SK-N-SH (cell line): ENCODE results near the gene TSPAN12. TPM values are rescaled to one million over a fixed set of nuclear protein-coding genes. Genes with fewer than 3 reads are reported as not detected.
A peak's percentile ranks its signal among the peaks of the same experiment; 100 is the strongest.
"Not testable (repeated sequence)": the region's sequence is repeated elsewhere in the genome, so short reads cannot be mapped to it uniquely, and the experiment has no call there.

Source experiments
- CTCF ChIA-PET: fragments of 300-600, 350-600 bp; formaldehyde crosslinking; extraction: SDS; loops from one replicate; lab custom pipeline; 2021; lab: Yijun Ruan, JAX
- POLR2A ChIA-PET: fragments of 350-600 bp; sonication (Branson Sonifier 250); formaldehyde crosslinking; extraction: SDS; loops from one replicate; lab custom pipeline; 2020; ENCODE audit warnings: antibody characterized with exemption, inconsistent platforms; lab: Yijun Ruan, JAX
- DNase-seq: peaks from one replicate; pipeline ENCODE4 v3.0.0; 2012
- H2AFZ ChIP-seq: fragments of 200-600 bp; sonication (generic); 2 replicates; pipeline ENCODE4 v1.8.1; 2016; ENCODE audit warnings: antibody characterized with exemption, mild to moderate bottlenecking, low read depth
- H3F3A ChIP-seq: fragments of 200-600 bp; sonication (generic); replicated peaks from 2 replicates; pipeline ENCODE3; 2016; ENCODE audit warnings: antibody characterized with exemption, mild to moderate bottlenecking; ENCODE audit not compliant: insufficient read depth
- H3K27ac ChIP-seq, 2 experiments: fragments of 200-500 bp in 1 of 2; fragments of 200-600 bp in 1 of 2; sonication (Bioruptor generic) in 1 of 2; sonication (generic), shearing (Covaris generic) in 1 of 2; 2 replicates each; pipeline versions ENCODE4 v1.5.1 to v1.6.1; 2014 to 2016; ENCODE audit warnings: low read depth in 2 of 2, inconsistent platforms in 1 of 2, low read length in 1 of 2, mild to moderate bottlenecking in 1 of 2, mixed read lengths in 1 of 2
- H3K27me3 ChIP-seq: fragments of 200-600 bp; sonication (generic), shearing (Covaris generic); 2 replicates; pipeline ENCODE4 v1.6.1; 2016; ENCODE audit warnings: mixed run types; ENCODE audit not compliant: insufficient read depth
- H3K36me3 ChIP-seq, 2 experiments: fragments of 200-500 bp in 1 of 2; fragments of 200-600 bp in 1 of 2; sonication (Bioruptor generic) in 1 of 2; sonication (generic) in 1 of 2; replicated peaks in 1 of 2; 2 replicates each; pipeline versions ENCODE3 to v1.5.1; 2014 to 2016; ENCODE audit warnings: low read length in 1 of 2, mild to moderate bottlenecking in 1 of 2; ENCODE audit not compliant: insufficient read depth in 2 of 2, control insufficient read depth in 1 of 2
- H3K4me1 ChIP-seq, 2 experiments: fragments of 200-500 bp in 1 of 2; fragments of 200-600 bp in 1 of 2; sonication (Bioruptor generic) in 1 of 2; sonication (generic), shearing (Covaris generic) in 1 of 2; 2 replicates each; pipeline versions ENCODE4 v1.5.1 to v1.6.1; 2014 to 2016; ENCODE audit warnings: low read depth in 1 of 2, low read length in 1 of 2, mixed run types in 1 of 2; ENCODE audit not compliant: insufficient read depth in 2 of 2, control insufficient read depth in 1 of 2
- H3K4me2 ChIP-seq: fragments of 200-600 bp; sonication (generic), shearing (Covaris generic); 2 replicates; pipeline ENCODE4 v1.6.1; 2017; ENCODE audit warnings: mixed run types
- H3K4me3 ChIP-seq, 2 experiments: fragments of 200-500 bp in 1 of 2; fragments of 200-600 bp in 1 of 2; sonication (Bioruptor generic) in 1 of 2; sonication (generic), shearing (Covaris generic) in 1 of 2; 2 replicates each; pipeline versions ENCODE4 v1.5.1 to v1.8.1; 2014 to 2016; ENCODE audit warnings: low read depth in 2 of 2, inconsistent platforms in 1 of 2, low read length in 1 of 2, mild to moderate bottlenecking in 1 of 2, mixed read lengths in 1 of 2, moderate library complexity in 1 of 2
- H3K79me2 ChIP-seq: fragments of 200-600 bp; sonication (generic); 2 replicates; pipeline ENCODE4 v1.8.1; 2017; ENCODE audit warnings: mild to moderate bottlenecking; ENCODE audit not compliant: insufficient read depth
- H3K9ac ChIP-seq: fragments of 200-600 bp; sonication (generic); 2 replicates; pipeline ENCODE4 v1.6.1; 2017; ENCODE audit warnings: mixed run types
- H3K9me2 ChIP-seq: fragments of 200-600 bp; sonication (generic); 2 replicates; pipeline ENCODE4 v1.6.1; 2017; ENCODE audit warnings: mixed run types
- H3K9me3 ChIP-seq: fragments of 200-600 bp; sonication (generic); 2 replicates; pipeline ENCODE4 v1.6.1; 2017; ENCODE audit warnings: mixed run types, mild to moderate bottlenecking, moderate library complexity
- H4K20me1 ChIP-seq: fragments of 200-600 bp; sonication (generic); 2 replicates; pipeline ENCODE4 v1.6.1; 2017; ENCODE audit warnings: mild to moderate bottlenecking, mixed run types; ENCODE audit not compliant: insufficient read depth
- CHD2 ChIP-seq: fragments of 150-350 bp; IDR thresholded peaks from 2 replicates; pipeline ENCODE4 v1.6.1; 2018; ENCODE audit warnings: low read length; ENCODE audit not compliant: partially characterized antibody
- ELF1 ChIP-seq: IDR thresholded peaks from 2 replicates; pipeline ENCODE4 v1.4.0; 2012
- EZH2phosphoT487 ChIP-seq: fragments of 200-600 bp; sonication (generic); IDR thresholded peaks from 2 replicates; pipeline ENCODE4 v1.6.1; 2017; ENCODE audit warnings: low read depth, mixed run types, mild to moderate bottlenecking, antibody characterized with exemption, moderate library complexity, borderline replicate concordance
- FOXJ3 ChIP-seq: sonication (generic); formaldehyde crosslinking; IDR thresholded peaks from 2 replicates; pipeline ENCODE4 v1.5.1; 2020; ENCODE audit warnings: mild to moderate bottlenecking, missing genetic modification reagents
- GABPA ChIP-seq: IDR thresholded peaks from 2 replicates; pipeline ENCODE4 v1.4.0; 2012; ENCODE audit warnings: low read depth, mild to moderate bottlenecking
- JUND ChIP-seq: IDR thresholded peaks from 2 replicates; pipeline ENCODE4 v1.4.0; 2012
- NRF1 ChIP-seq: IDR thresholded peaks from 2 replicates; pipeline ENCODE4 v1.6.1; 2012; ENCODE audit warnings: low read depth, mild to moderate bottlenecking, low read length
- POLR2AphosphoS5 ChIP-seq: IDR thresholded peaks from 2 replicates; pipeline ENCODE4 v1.6.1; 2012; ENCODE audit warnings: low read depth, low read length
- RAD21 ChIP-seq: IDR thresholded peaks from 2 replicates; pipeline ENCODE4 v1.6.1; 2012; ENCODE audit warnings: mild to moderate bottlenecking, low read length
- RFX5 ChIP-seq: IDR thresholded peaks from 2 replicates; pipeline ENCODE4 v1.6.1; 2012; ENCODE audit warnings: mild to moderate bottlenecking, improper control_type of control experiment, low read length
- RXRA ChIP-seq: IDR thresholded peaks from 2 replicates; pipeline ENCODE4 v1.4.0; 2012; ENCODE audit warnings: low read depth, mild to moderate bottlenecking, borderline replicate concordance
- SMC3 ChIP-seq: IDR thresholded peaks from 2 replicates; pipeline ENCODE4 v1.6.1; 2012; ENCODE audit warnings: low read depth, low read length, improper control_type of control experiment
- TCF12 ChIP-seq: IDR thresholded peaks from 2 replicates; pipeline ENCODE4 v1.4.0; 2012
- TEAD4 ChIP-seq: IDR thresholded peaks from 2 replicates; pipeline ENCODE4 v1.4.0; 2012; ENCODE audit warnings: mild to moderate bottlenecking, borderline replicate concordance; ENCODE audit not compliant: insufficient read depth
- YY1 ChIP-seq: IDR thresholded peaks from 2 replicates; pipeline ENCODE4 v1.4.0; 2012; ENCODE audit warnings: low read depth, mild to moderate bottlenecking
- WGBS: methylation state at CpG from one replicate; pipeline ENCODE4 v1.1.6; 2017; ENCODE audit warnings: low lambda C conversion rate; 5-methylcytosine and 5-hydroxymethylcytosine counted together
- polyA plus RNA-seq, 3 experiments: library from polyadenylated mRNA; depleted of rRNA; stranded (reverse); fragments of >200 nt; gene quantifications; 2 replicates each; pipeline ENCODE4 v1.2.3, GENCODE V29; 2012
- TF ChIP-seq, protein P1 (sequence below): IDR thresholded peaks from 2 replicates; pipeline ENCODE4 v1.6.1; 2012; ENCODE audit warnings: mild to moderate bottlenecking, low read depth, low read length, moderate library complexity
- TF ChIP-seq, protein P2 (sequence below): fragments of 150-350 bp; IDR thresholded peaks from 2 replicates; pipeline ENCODE4 v1.6.1; 2016; ENCODE audit warnings: mild to moderate bottlenecking, low read depth, low read length
- TF ChIP-seq, protein P3 (sequence below): IDR thresholded peaks from 2 replicates; pipeline ENCODE4 v1.4.0; 2012; ENCODE audit warnings: low read depth

Gene TSPAN12
- polyA plus RNA-seq, 1 of the 3 experiments (the other 2 are of a cell fraction): not detected

GRCh38 chr7:120898715-120899499 lies 41.0 kb upstream of the TSPAN12 start:
- Histone ChIP-seq H3K36me3 (no peaks in the 10 kb centered on the region), H3K9me3 (no peaks in the 10 kb centered on the region), H3K4me2 (no peak overlapping the region), H2AFZ (0 out of 2 replicates have a peak overlapping the region, but pooled peaks have one; percentile 37), H3K4me1 (no peaks in the 10 kb centered on the region), H3K9ac (no peak overlapping the region), H3F3A (no peaks in the 10 kb centered on the region), H3K4me3 (no peak overlapping the region), H3K27me3 (no peaks in the 10 kb centered on the region; the same call in 1 of the 2 replicates), H4K20me1 (no peaks in the 10 kb centered on the region), H3K27ac (no peak overlapping the region), H3K9me2 (no peaks in the 10 kb centered on the region), H3K79me2 (no peaks in the 10 kb centered on the region)
- CTCF ChIA-PET: interaction anchor here (1.9 to 2.4 kb wide), 2 partner anchors 19 to 93 kb away, joined by 6 to 11 read pairs; no protein-coding TSS in a partner anchor
- POLR2A ChIA-PET: no interaction called here
- 10% methylated on average over 4 of the region's 4 CpGs for WGBS
- DNase-seq: no peak
- TF ChIP-seq POLR2AphosphoS5 (no peak), YY1 (no peak), NRF1 (no peak), TCF12 (no peak), GABPA (no peak), SMC3 (no peak), EZH2phosphoT487 (no peak), FOXJ3 (CRISPR knock-in tag) (no peak), JUND (no peak), RXRA (no peak), TEAD4 (no peak), ELF1 (no peak), RFX5 (no peak), RAD21 (no peak), CHD2 (no peak)
- TF ChIP-seq, protein P1, sequence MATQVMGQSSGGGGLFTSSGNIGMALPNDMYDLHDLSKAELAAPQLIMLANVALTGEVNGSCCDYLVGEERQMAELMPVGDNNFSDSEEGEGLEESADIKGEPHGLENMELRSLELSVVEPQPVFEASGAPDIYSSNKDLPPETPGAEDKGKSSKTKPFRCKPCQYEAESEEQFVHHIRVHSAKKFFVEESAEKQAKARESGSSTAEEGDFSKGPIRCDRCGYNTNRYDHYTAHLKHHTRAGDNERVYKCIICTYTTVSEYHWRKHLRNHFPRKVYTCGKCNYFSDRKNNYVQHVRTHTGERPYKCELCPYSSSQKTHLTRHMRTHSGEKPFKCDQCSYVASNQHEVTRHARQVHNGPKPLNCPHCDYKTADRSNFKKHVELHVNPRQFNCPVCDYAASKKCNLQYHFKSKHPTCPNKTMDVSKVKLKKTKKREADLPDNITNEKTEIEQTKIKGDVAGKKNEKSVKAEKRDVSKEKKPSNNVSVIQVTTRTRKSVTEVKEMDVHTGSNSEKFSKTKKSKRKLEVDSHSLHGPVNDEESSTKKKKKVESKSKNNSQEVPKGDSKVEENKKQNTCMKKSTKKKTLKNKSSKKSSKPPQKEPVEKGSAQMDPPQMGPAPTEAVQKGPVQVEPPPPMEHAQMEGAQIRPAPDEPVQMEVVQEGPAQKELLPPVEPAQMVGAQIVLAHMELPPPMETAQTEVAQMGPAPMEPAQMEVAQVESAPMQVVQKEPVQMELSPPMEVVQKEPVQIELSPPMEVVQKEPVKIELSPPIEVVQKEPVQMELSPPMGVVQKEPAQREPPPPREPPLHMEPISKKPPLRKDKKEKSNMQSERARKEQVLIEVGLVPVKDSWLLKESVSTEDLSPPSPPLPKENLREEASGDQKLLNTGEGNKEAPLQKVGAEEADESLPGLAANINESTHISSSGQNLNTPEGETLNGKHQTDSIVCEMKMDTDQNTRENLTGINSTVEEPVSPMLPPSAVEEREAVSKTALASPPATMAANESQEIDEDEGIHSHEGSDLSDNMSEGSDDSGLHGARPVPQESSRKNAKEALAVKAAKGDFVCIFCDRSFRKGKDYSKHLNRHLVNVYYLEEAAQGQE: no peak
- TF ChIP-seq, protein P2, sequence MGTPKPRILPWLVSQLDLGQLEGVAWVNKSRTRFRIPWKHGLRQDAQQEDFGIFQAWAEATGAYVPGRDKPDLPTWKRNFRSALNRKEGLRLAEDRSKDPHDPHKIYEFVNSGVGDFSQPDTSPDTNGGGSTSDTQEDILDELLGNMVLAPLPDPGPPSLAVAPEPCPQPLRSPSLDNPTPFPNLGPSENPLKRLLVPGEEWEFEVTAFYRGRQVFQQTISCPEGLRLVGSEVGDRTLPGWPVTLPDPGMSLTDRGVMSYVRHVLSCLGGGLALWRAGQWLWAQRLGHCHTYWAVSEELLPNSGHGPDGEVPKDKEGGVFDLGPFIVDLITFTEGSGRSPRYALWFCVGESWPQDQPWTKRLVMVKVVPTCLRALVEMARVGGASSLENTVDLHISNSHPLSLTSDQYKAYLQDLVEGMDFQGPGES: no peak
- TF ChIP-seq, protein P3, sequence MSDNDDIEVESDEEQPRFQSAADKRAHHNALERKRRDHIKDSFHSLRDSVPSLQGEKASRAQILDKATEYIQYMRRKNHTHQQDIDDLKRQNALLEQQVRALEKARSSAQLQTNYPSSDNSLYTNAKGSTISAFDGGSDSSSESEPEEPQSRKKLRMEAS: no peak

DNA sequence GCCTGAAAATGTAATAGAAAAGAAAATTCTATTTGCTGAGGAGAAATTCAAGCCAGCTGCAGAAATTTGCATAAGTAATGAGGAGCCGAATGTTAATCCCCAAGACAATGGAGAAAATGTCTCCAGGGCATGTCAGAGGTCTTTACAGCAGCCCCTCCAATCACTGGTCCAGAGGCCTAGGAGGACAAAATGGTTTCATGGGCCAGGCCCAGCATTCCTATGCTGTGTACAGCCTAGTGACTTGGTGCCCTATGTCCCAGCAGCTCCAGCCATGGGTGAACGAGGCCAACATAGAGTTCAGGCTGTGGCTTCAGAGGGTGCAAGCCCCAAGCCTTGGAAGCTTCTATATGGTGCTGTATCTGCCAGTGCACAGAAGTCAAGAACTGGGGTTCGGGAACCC lies 37.3 kb upstream of the TSPAN12 start:
- H3F3A ChIP-seq, H3K36me3 ChIP-seq, H3K9ac ChIP-seq, DNase-seq, H3K79me2 ChIP-seq, H3K4me1 ChIP-seq, H3K27ac ChIP-seq, H2AFZ ChIP-seq, H3K4me3 ChIP-seq, H3K9me2 ChIP-seq, H4K20me1 ChIP-seq, H3K9me3 ChIP-seq, POLR2A ChIA-PET, H3K27me3 ChIP-seq, H3K4me2 ChIP-seq: not testable (repeated sequence)
- CTCF ChIA-PET: interaction anchor here (1.3 kb wide), 1 partner anchor 103 kb away, joined by 6 read pairs; no protein-coding TSS in a partner anchor
- 0% methylated on average over 2 of the region's 3 CpGs for WGBS

- POLR2A ChIA-PET, H3F3A ChIP-seq, H3K4me3 ChIP-seq, H3K36me3 ChIP-seq, H3K9me2 ChIP-seq, H2AFZ ChIP-seq, H3K4me2 ChIP-seq, H3K79me2 ChIP-seq, H4K20me1 ChIP-seq, CTCF ChIA-PET, H3K27ac ChIP-seq, DNase-seq, H3K4me1 ChIP-seq, H3K9me3 ChIP-seq, H3K9ac ChIP-seq: not testable (repeated sequence)
- H3K27me3 ChIP-seq: peaks cover 25% of the 10 kb centered on the region; the same call in 1 of the 2 replicates
- 13% methylated on average over 4 of the region's 4 CpGs for WGBS
Measured at GRCh38 chr7:120885602-120886001, 27.7 kb upstream of the TSPAN12 start.
